Upper lobe of left lung (tissue), 6 donors: ENCODE measurements around the gene MAST4. TPM values are rescaled to one million over a fixed set of nuclear protein-coding genes. Genes with fewer than 3 reads are reported as not detected.

Experiments
- ATAC-seq, 2 donors: fragments of 200-7000 bp; cut with Tn5 transposase; one replicate each; pipeline ENCODE4 v1.9.1; 2022; ENCODE audit warnings: mild to moderate bottlenecking in 2 of 2, moderate library complexity in 2 of 2; ENCODE audit not compliant: low FRiP score in 2 of 2
- DNase-seq, 2 donors: peaks; one replicate each; pipeline ENCODE4 v3.0.0-alpha.2; 2019 to 2020
- H3K27ac ChIP-seq, 4 donors: fragments of 200-600 bp; sonication (generic); one replicate each; pipeline ENCODE4 v1.5.1; 2016 to 2019
- H3K27me3 ChIP-seq, 4 donors: fragments of 200-600 bp; sonication (generic); one replicate each; pipeline ENCODE4 v1.5.1; 2017 to 2019
- H3K36me3 ChIP-seq, 4 donors: fragments of 200-600 bp; sonication (generic); one replicate each; pipeline ENCODE4 v1.5.1; 2016 to 2019
- H3K4me1 ChIP-seq, 4 donors: fragments of 200-600 bp; sonication (generic); one replicate each; pipeline ENCODE4 v1.5.1; 2018 to 2019
- H3K4me3 ChIP-seq, 4 donors: fragments of 200-600 bp; sonication (generic); one replicate each; pipeline ENCODE4 v1.5.1; 2017 to 2019; ENCODE audit warnings: mild to moderate bottlenecking in 2 of 4, moderate library complexity in 1 of 4
- H3K9me3 ChIP-seq, 4 donors: fragments of 200-600 bp; sonication (generic); one replicate each; pipeline ENCODE4 v1.5.1; 2018 to 2019
- EP300 ChIP-seq, 4 donors: sonication (generic); formaldehyde crosslinking; IDR thresholded peaks; one replicate each; pipeline ENCODE4 v1.5.1; 2017; ENCODE audit warnings: antibody characterized with exemption in 4 of 4, control low read depth in 2 of 4
- POLR2A ChIP-seq, 4 donors: fragments of 450-650 bp; IDR thresholded peaks; one replicate each; pipeline ENCODE4 v1.5.1; 2016 to 2017; ENCODE audit warnings: antibody characterized with exemption in 4 of 4, mild to moderate bottlenecking in 2 of 4
- POLR2AphosphoS5 ChIP-seq, 2 donors: sonication (generic); formaldehyde crosslinking; IDR thresholded peaks; one replicate each; pipeline ENCODE4 v1.5.1; 2017; ENCODE audit warnings: antibody characterized with exemption in 2 of 2
- WGBS, 2 donors: methylation state at CpG; one replicate each; pipeline ENCODE4 v1.1.5; 2017 to 2018; 5-methylcytosine and 5-hydroxymethylcytosine counted together
- total RNA-seq, 6 donors: library from RNA; depleted of rRNA in 4 of 6; stranded (reverse); fragments of >200 nt in 4 of 6; gene quantifications; one replicate each; pipeline versions ENCODE4 v1.1.0 to v1.2.1, GENCODE V29; 2016 to 2021
- TF ChIP-seq, protein P1 (sequence below), 6 experiments: fragments of 450-650 bp in 4 of 6; fragments of 200-600 bp in 2 of 6; sonication (generic) in 2 of 6; IDR thresholded peaks; one replicate each; pipeline ENCODE4 v1.5.1; 2016 to 2019; ENCODE audit warnings: antibody characterized with exemption in 6 of 6
- donor health status: DM: no; HTN: no; CAD: no; lungs with moderate emphysema.
- donor health status: DM: no; HTN: yes; CAD: no; lungs with severe emphysema.

Gene MAST4
- total RNA-seq, 6 donors from 2014 or later: 44.8 to 229 (median 66.4) TPM

DNA sequence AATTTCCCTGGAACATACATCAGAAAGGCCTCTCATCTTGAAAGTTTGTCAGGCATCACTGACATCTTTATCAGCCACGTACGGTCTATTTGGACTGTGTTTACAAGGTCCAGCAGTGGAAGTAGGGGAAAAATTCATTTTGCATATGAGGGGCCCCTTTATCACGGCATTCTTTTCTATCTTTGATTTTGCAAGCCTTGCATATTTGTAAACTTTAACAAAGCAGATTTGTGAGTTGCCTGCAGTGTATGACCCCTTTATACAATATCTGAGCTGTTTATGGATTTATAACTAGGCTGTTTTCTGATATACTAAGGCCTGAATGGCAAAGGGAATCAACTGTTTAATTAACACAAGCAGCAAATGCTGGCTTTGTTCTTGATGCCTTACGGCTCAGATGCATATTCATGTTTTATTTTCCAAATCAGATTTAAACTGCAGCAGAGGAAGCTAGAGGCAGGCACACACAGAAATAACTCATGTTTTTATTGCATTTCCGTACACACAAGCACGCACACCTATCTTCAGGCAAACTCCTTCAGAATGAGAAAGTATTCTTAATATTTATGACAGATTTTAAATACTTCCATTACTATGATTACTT is 539.3 kb downstream of the MAST4 start:
- DNase-seq (no peak), ATAC-seq (no peak)
- H3K4me1 ChIP-seq: no peaks in the 10 kb centered on the region
- WGBS, 2 donors: 84 to 89% methylated on average over 6 of the region's 6 CpGs
- H3K27ac ChIP-seq: no peak overlapping the region
- H3K4me3 ChIP-seq: no peak overlapping the region
- H3K27me3 ChIP-seq: no peaks in the 10 kb centered on the region
- TF ChIP-seq EP300 (IDR thresholded peaks at IDR 0.05) (no peak), POLR2AphosphoS5 (IDR thresholded peaks at IDR 0.05) (no peak), POLR2A (IDR thresholded peaks at IDR 0.05) (no peak)
- TF ChIP-seq, protein P1, sequence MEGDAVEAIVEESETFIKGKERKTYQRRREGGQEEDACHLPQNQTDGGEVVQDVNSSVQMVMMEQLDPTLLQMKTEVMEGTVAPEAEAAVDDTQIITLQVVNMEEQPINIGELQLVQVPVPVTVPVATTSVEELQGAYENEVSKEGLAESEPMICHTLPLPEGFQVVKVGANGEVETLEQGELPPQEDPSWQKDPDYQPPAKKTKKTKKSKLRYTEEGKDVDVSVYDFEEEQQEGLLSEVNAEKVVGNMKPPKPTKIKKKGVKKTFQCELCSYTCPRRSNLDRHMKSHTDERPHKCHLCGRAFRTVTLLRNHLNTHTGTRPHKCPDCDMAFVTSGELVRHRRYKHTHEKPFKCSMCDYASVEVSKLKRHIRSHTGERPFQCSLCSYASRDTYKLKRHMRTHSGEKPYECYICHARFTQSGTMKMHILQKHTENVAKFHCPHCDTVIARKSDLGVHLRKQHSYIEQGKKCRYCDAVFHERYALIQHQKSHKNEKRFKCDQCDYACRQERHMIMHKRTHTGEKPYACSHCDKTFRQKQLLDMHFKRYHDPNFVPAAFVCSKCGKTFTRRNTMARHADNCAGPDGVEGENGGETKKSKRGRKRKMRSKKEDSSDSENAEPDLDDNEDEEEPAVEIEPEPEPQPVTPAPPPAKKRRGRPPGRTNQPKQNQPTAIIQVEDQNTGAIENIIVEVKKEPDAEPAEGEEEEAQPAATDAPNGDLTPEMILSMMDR (IDR thresholded peaks at IDR 0.05): no peak
- H3K36me3 ChIP-seq: peaks cover 0 to 76% (median 22%) of the 10 kb centered on the region in 4 donors
- H3K9me3 ChIP-seq: no peaks in the 10 kb centered on the region

DNA sequence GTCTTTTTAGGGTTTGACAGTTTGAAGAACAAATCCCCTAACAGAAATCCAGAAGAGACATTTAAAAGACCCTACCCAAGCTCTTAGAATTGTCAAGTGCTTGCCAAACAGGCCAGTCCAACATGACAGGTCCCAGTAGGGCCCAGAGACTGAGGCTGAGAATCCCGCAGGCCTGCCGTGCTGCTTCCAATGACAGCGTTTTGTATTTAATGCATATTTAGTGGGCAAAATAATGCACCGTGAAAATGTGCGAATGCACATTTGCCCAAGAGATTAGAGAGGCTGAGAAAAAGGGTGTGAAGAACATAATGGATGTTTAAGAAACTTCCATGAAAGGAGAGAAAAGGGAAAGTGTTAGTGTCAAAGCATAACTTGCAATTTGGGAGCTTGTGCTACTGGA is 542.8 kb downstream of the MAST4 start:
- Histone ChIP-seq H3K4me1 (no peaks in the 10 kb centered on the region), H3K27me3 (no peaks in the 10 kb centered on the region), H3K27ac (no peak overlapping the region), H3K36me3 (peaks cover 13 to 81% (median 44%) of the 10 kb centered on the region in 4 donors), H3K4me3 (no peak overlapping the region), H3K9me3 (no peaks in the 10 kb centered on the region)
- ATAC-seq (no peak), DNase-seq (no peak)
- 94 to 95% methylated on average over 5 of the region's 5 CpGs for WGBS, 2 donors
- TF ChIP-seq, protein P1 (IDR thresholded peaks at IDR 0.05): no peak
- TF ChIP-seq EP300 (IDR thresholded peaks at IDR 0.05): no peak
- TF ChIP-seq POLR2AphosphoS5 (IDR thresholded peaks at IDR 0.05): no peak
- no peak for TF ChIP-seq POLR2A (IDR thresholded peaks at IDR 0.05)

DNA sequence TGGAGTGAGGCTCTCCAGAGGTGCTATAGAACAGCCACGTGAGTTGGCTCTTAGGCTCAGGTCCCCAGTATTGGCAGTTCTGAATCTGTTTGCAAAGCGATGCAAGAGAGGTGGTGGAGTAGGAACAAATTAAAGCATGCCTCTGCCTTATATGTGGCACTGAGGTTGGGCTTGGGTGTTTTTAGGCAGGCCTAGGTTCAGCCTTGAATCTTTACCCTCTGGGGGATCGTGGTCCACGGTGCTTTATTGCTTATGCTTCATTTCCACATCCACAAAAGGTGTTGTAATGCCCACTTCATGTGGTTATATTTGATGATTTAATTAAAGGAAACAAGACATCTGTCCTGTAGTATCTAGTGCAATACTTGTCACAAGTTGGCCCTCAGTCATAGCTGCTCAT is 544.2 kb downstream of the MAST4 start:
- Histone ChIP-seq H3K9me3 (no peaks in the 10 kb centered on the region), H3K27me3 (no peaks in the 10 kb centered on the region), H3K27ac (no peak overlapping the region), H3K4me3 (no peak overlapping the region), H3K36me3 (peaks cover 13 to 82% (median 53%) of the 10 kb centered on the region in 4 donors), H3K4me1 (no peaks in the 10 kb centered on the region)
- TF ChIP-seq, protein P1 (IDR thresholded peaks at IDR 0.05): no peak
- TF ChIP-seq POLR2AphosphoS5 (IDR thresholded peaks at IDR 0.05) (no peak), EP300 (IDR thresholded peaks at IDR 0.05) (no peak), POLR2A (IDR thresholded peaks at IDR 0.05) (no peak)
- DNase-seq (no peak), ATAC-seq (no peak)
- WGBS, 2 donors: 87 to 94% methylated on average over 4 of the region's 4 CpGs

DNA sequence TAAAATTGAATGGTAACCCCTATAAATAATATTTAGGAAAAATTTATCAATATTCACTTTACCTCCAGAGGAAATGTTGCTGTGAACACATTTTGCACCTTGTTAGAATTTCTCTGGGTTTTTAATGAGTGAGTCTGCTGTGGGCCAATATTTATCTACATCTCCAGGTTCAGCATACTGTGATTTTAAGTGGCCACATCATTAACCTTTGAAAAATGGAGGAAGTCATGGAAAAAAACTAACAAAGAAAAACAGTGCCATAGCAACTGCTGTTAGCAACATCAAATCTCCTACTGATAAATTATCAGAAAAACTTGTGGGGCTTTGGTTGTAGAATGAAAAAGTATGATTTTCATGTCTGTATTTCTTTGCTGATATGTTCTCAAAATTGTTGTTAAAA is 545.5 kb downstream of the MAST4 start:
- no peak for TF ChIP-seq POLR2AphosphoS5 (IDR thresholded peaks at IDR 0.05)
- TF ChIP-seq, protein P1 (IDR thresholded peaks at IDR 0.05): no peak
- no peak for TF ChIP-seq EP300 (IDR thresholded peaks at IDR 0.05)
- TF ChIP-seq POLR2A (IDR thresholded peaks at IDR 0.05): no peak
- DNase-seq (no peak), ATAC-seq (no peak)
- Histone ChIP-seq H3K4me3 (no peak overlapping the region), H3K27me3 (no peaks in the 10 kb centered on the region), H3K27ac (no peak overlapping the region), H3K9me3 (no peaks in the 10 kb centered on the region), H3K4me1 (no peaks in the 10 kb centered on the region), H3K36me3 (peaks cover 13 to 82% (median 59%) of the 10 kb centered on the region in 4 donors)

DNA sequence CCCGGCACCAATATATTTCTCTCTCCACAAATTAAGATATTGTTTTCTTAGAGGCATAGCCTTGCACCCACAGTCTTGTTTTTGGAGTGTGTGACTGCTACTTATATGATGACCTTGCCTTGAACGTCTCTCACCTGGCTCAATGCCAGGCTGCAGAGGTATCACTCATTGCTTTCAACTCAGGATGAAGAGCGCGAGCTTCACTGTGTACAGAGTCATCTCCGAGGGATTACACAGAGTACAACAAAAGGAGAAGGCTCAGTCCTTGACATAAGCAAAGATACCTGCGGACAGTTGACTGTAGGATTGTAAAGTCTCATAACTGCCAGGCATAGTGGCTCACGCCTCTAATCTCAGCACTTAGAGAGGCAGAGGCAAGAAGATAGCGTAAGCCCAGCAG is 546.6 kb downstream of the MAST4 start:
- WGBS, 2 donors: 86 to 90% methylated on average over 8 of the region's 8 CpGs
- H3K9me3 ChIP-seq: no peaks in the 10 kb centered on the region
- ATAC-seq: no peak
- H3K4me3 ChIP-seq: no peak overlapping the region
- TF ChIP-seq EP300 (IDR thresholded peaks at IDR 0.05) (no peak), POLR2A (IDR thresholded peaks at IDR 0.05) (no peak), POLR2AphosphoS5 (IDR thresholded peaks at IDR 0.05) (no peak)
- TF ChIP-seq, protein P1 (IDR thresholded peaks at IDR 0.05): no peak
- no peak overlapping the region for H3K27ac ChIP-seq
- DNase-seq: no peak
- peaks cover 16 to 78% (median 49%) of the 10 kb centered on the region in 4 donors for H3K36me3 ChIP-seq
- H3K4me1 ChIP-seq: no peaks in the 10 kb centered on the region
- H3K27me3 ChIP-seq: no peaks in the 10 kb centered on the region
